K562 (cell line): ENCODE results near the gene UQCC2. TPM values are rescaled to one million over a fixed set of nuclear protein-coding genes. Genes with fewer than 3 reads are reported as not detected.

Source experiments
- ATAC-seq: fragments of 200-7000 bp; cut with Tn5 transposase; 3 replicates; pipeline ENCODE4 v1.9.1; 2020; ENCODE audit warnings: moderate library complexity
- BruUV-seq: library from RNA; stranded (reverse); fragments of 400-500 nt; replicated peaks from 2 replicates; lab custom pipeline; 2021; lab: Mats Ljungman, UMichigan
- CTCF ChIA-PET: fragments of 300-600 bp; formaldehyde crosslinking; extraction: SDS; loops from one replicate; lab custom pipeline; 2021; ENCODE audit warnings: low intra/inter-chr PET ratio; lab: Yijun Ruan, JAX
- POLR2A ChIA-PET: fragments of 300-600, 350-650 bp; sonication (Branson Sonifier 250); formaldehyde crosslinking; extraction: SDS; loops from one replicate; lab custom pipeline; 2021; ENCODE audit warnings: antibody characterized with exemption, inconsistent platforms; lab: Yijun Ruan, JAX
- DNase-seq, 4 experiments: peaks; one replicate each; pipeline versions ENCODE4 v3.0.0 to v3.0.0-alpha.2; 2011 to 2018; ENCODE audit warnings: low spot score in 3 of 4, mixed read lengths in 3 of 4; ENCODE audit errors: extremely low read depth in 1 of 4
- FAIRE-seq: peaks from 2 replicates; lab custom pipeline; 2011; peaks lifted over from hg19 to GRCh38; lab: Jason Lieb, UNC
- H2AFZ ChIP-seq: 2 replicates; pipeline ENCODE4 v1.6.0; 2011; ENCODE audit warnings: low read depth, low read length, control low read depth, inconsistent platforms
- H3K27ac ChIP-seq: fragments of 200-600 bp; 3 replicates; pipeline ENCODE4 v1.8.0; 2011; ENCODE audit warnings: low read depth, mild to moderate bottlenecking, control low read depth, inconsistent platforms, low read length, moderate library complexity, mixed read lengths; ENCODE audit errors: extremely low read depth
- H3K27me3 ChIP-seq, 2 experiments: fragments of 300-600 bp in 1 of 2; 2 replicates in 1 of 2; 3 replicates in 1 of 2; pipeline versions ENCODE4 v1.6.0 to v1.8.0; 2011; ENCODE audit warnings: inconsistent platforms in 2 of 2, low read length in 2 of 2, mild to moderate bottlenecking in 1 of 2, mixed read lengths in 1 of 2, moderate library complexity in 1 of 2; ENCODE audit not compliant: control insufficient read depth in 2 of 2, insufficient read depth in 2 of 2
- H3K36me3 ChIP-seq: fragments of 300-600 bp; 3 replicates; pipeline ENCODE4 v1.8.0; 2011; ENCODE audit warnings: mild to moderate bottlenecking, low read length, inconsistent platforms; ENCODE audit not compliant: control insufficient read depth, insufficient read depth
- H3K4me1 ChIP-seq, 2 experiments: fragments of 200-600 bp in 1 of 2; replicated peaks in 1 of 2; 2 replicates in 1 of 2; 3 replicates in 1 of 2; pipeline versions ENCODE4 v1.5.1 to v1.8.0; 2011; ENCODE audit warnings: inconsistent platforms in 2 of 2, low read length in 2 of 2, mild to moderate bottlenecking in 1 of 2, mixed read lengths in 1 of 2, moderate library complexity in 1 of 2; ENCODE audit not compliant: control insufficient read depth in 2 of 2, insufficient read depth in 2 of 2
- H3K4me2 ChIP-seq: 2 replicates; pipeline ENCODE4 v1.6.1; 2011; ENCODE audit warnings: low read length, control low read depth, inconsistent platforms, mixed read lengths; ENCODE audit not compliant: insufficient read depth
- H3K4me3 ChIP-seq: fragments of 200-600 bp; sonication (generic), shearing (Covaris generic); 2 replicates; pipeline ENCODE4 v1.5.1; 2016; ENCODE audit warnings: control low read depth, inconsistent platforms
- H3K79me2 ChIP-seq: fragments of 200-600 bp; 3 replicates; pipeline ENCODE4 v1.8.0; 2011; ENCODE audit warnings: low read length, inconsistent platforms; ENCODE audit not compliant: control insufficient read depth, insufficient read depth
- H3K9ac ChIP-seq, 2 experiments: 2 replicates each; pipeline versions ENCODE4 v1.6.0 to v1.6.1; 2011; ENCODE audit warnings: low read depth in 2 of 2, low read length in 2 of 2, control low read depth in 1 of 2, inconsistent platforms in 1 of 2, mild to moderate bottlenecking in 1 of 2, mixed read lengths in 1 of 2; ENCODE audit not compliant: insufficient read depth in 1 of 2
- H3K9me1 ChIP-seq: one replicate; pipeline ENCODE4 v1.6.0; 2011; ENCODE audit warnings: inconsistent platforms, mild to moderate bottlenecking, low read length, moderate library complexity; ENCODE audit not compliant: control insufficient read depth, insufficient read depth
- H3K9me3 ChIP-seq: replicated peaks from 2 replicates; pipeline ENCODE4 v1.5.1; 2011; ENCODE audit warnings: low read depth, low read length, inconsistent platforms; ENCODE audit not compliant: control insufficient read depth, insufficient read depth
- H4K20me1 ChIP-seq: replicated peaks from 2 replicates; pipeline ENCODE4 v1.6.1; 2011; ENCODE audit warnings: low read length, inconsistent platforms, mixed read lengths; ENCODE audit not compliant: control insufficient read depth, insufficient read depth
- GTF2A2 ChIP-seq: IDR thresholded peaks from 2 replicates; pipeline ENCODE4 v1.6.1; 2016; ENCODE audit warnings: mild to moderate bottlenecking, missing genetic modification characterization, missing compliant biosample characterization
- HIVEP1 ChIP-seq: fragments of 250-450 bp; sonication (Bioruptor Pico); IDR thresholded peaks from 2 replicates; pipeline ENCODE4 v1.4.0; 2020; ENCODE audit warnings: mild to moderate bottlenecking
- NRF1 ChIP-seq, 2 experiments: fragments of 450-650 bp; IDR thresholded peaks in 1 of 2; conservative IDR thresholded peaks in 1 of 2; 2 replicates each; pipeline ENCODE4 v1.6.1; 2014; ENCODE audit warnings: mild to moderate bottlenecking in 2 of 2
- WGBS: fragments of 100-300 bp; shearing (Covaris generic); methylation state at CpG from one replicate; pipeline ENCODE4 v1.1.6; 2016; ENCODE audit warnings: low coverage, mixed read lengths; ENCODE audit not compliant: insufficient coverage; ENCODE audit errors: missing lambda C conversion rate; 5-methylcytosine and 5-hydroxymethylcytosine counted together
- in situ Hi-C: fragments of 300-500 bp; cut with MboI; formaldehyde crosslinking; loops from 4 replicates; pipeline ENCODE4 v1.15.0; 2018; ENCODE audit warnings: inconsistent platforms, mixed read lengths
- intact Hi-C: fragments of 100-400 bp; cut with micrococcal nuclease; formaldehyde crosslinking; loops from 2 replicates; pipeline ENCODE4 v1.14.2; 2022
- polyA plus RNA-seq, 8 experiments: library from polyadenylated mRNA; depleted of rRNA in 4 of 8; stranded (reverse) in 5 of 8; unstranded in 3 of 8; fragments of >200 nt; fragmentation: Nextera tagmentation in 2 of 8; fragmentation: Illumina TruSeq in 1 of 8; extraction: Ambion mirVana in 2 of 8; extraction: Trizol in 1 of 8; gene quantifications; 2 replicates each; pipeline versions ENCODE4 v1.2.1 to v1.2.3, GENCODE V29; 2011 to 2014; ENCODE audit warnings: inconsistent platforms in 1 of 8, missing spikeins in 1 of 8
- total RNA-seq, 7 experiments: library from RNA; depleted of rRNA in 6 of 7; stranded (reverse); fragments of >200 nt in 6 of 7; fragmentation: Illumina TruSeq in 2 of 7; extraction: Trizol in 2 of 7; gene quantifications; 2 replicates each; pipeline versions ENCODE4 v1.2.1 to v1.2.3, GENCODE V29; 2011 to 2021; ENCODE audit warnings: low replicate concordance in 1 of 7
- TF ChIP-seq, protein P1 (sequence below): sonication (generic); formaldehyde crosslinking; IDR thresholded peaks from 2 replicates; pipeline ENCODE4 v1.8.1; 2023; ENCODE audit warnings: mild to moderate bottlenecking, missing genetic modification reagents

The UQCC2 gene
- total and polyA plus RNA-seq, 9 of the 15 experiments (the other 6 are each of a cell fraction or from before 2014, with no cell fraction given) = 58.5 to 927 (median 158) TPM

- DNase-seq (no peak), ATAC-seq (no peak), FAIRE-seq (no peak)
- peak overlapping the region in 1 of 2 experiments; percentile 41; a peak in 1 of 4 replicates for H3K9ac ChIP-seq
- ChIA-PET CTCF (no interaction called here), POLR2A (interaction anchor here (1.3 kb wide), 1 partner anchor 13 kb away, joined by 4 read pairs; no protein-coding TSS in a partner anchor)
- no peak overlapping the region for H2AFZ ChIP-seq
- no peaks in the 10 kb centered on the region for H3K9me1 ChIP-seq
- H3K27ac ChIP-seq = no peak overlapping the region
- intact Hi-C loops = no loop called here
- no peaks in the 10 kb centered on the region for H3K79me2 ChIP-seq
- no TSS peak for BruUV-seq
- 89% methylated on average over 5 of the region's 5 CpGs for WGBS
- H3K4me3 ChIP-seq = no peak overlapping the region
- no peak overlapping the region for H3K4me2 ChIP-seq
- H4K20me1 ChIP-seq = peaks cover 11% of the 10 kb centered on the region; the same call in 1 of the 2 replicates
- in situ Hi-C loops = no loop called here
- no peaks in the 10 kb centered on the region for H3K9me3 ChIP-seq
- H3K36me3 ChIP-seq = peaks cover 54% of the 10 kb centered on the region; the same call in 2 of the 3 replicates
- H3K27me3 ChIP-seq = no peaks in the 10 kb centered on the region
- H3K4me1 ChIP-seq = 0 out of 5 replicates have a peak, but pooled peaks cover 0 to 4% of the 10 kb centered on the region in 2 experiments
- TF ChIP-seq HIVEP1 (CRISPR knock-in tag) = no peak
- no peak for TF ChIP-seq GTF2A2 (tag)
- no peak for TF ChIP-seq NRF1 (conservative IDR thresholded peaks at IDR 0.05 in 1 of 2, IDR thresholded peaks at IDR 0.05 in 1 of 2)
- TF ChIP-seq, protein P1, sequence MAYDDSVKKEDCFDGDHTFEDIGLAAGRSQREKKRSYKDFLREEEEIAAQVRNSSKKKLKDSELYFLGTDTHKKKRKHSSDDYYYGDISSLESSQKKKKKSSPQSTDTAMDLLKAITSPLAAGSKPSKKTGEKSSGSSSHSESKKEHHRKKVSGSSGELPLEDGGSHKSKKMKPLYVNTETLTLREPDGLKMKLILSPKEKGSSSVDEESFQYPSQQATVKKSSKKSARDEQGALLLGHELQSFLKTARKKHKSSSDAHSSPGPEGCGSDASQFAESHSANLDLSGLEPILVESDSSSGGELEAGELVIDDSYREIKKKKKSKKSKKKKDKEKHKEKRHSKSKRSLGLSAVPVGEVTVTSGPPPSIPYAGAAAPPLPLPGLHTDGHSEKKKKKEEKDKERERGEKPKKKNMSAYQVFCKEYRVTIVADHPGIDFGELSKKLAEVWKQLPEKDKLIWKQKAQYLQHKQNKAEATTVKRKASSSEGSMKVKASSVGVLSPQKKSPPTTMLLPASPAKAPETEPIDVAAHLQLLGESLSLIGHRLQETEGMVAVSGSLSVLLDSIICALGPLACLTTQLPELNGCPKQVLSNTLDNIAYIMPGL (CRISPR knock-in tag) = no peak
These were observed 54.7 kb downstream of the UQCC2 start for GRCh38 chr6:33656844-33657243.
